Measurements from ENCODE around the gene ZBTB18.

GRCh38 chr1:244010191-244010590, 40.9 kb upstream of the ZBTB18 start:
- TF ChIP-seq CTCF (IDR thresholded peaks at IDR 0.05) = no peak
- no peak for TF ChIP-seq POLR2A (IDR thresholded peaks at IDR 0.05)
- no peak for TF ChIP-seq EP300 (IDR thresholded peaks at IDR 0.05)
